Nephron (organoid): ENCODE data around the gene SNX12.

Source experiments
- H3K27ac Mint-ChIP-seq, 3 experiments: 2 replicates each; pipeline ENCODE4 v1.8.0; 2020; ENCODE audit warnings: mixed read lengths in 3 of 3, mild to moderate bottlenecking in 2 of 3, moderate library complexity in 1 of 3
- H3K27me3 Mint-ChIP-seq: 2 replicates; pipeline ENCODE4 v1.8.0; 2021; ENCODE audit warnings: low read depth, mild to moderate bottlenecking, moderate library complexity, mixed read lengths
- H3K36me3 Mint-ChIP-seq: 2 replicates; pipeline ENCODE4 v1.8.0; 2020; ENCODE audit warnings: low read depth, mixed read lengths
- H3K4me1 Mint-ChIP-seq: 2 replicates; pipeline ENCODE4 v1.8.0; 2020; ENCODE audit warnings: mixed read lengths
- H3K4me3 Mint-ChIP-seq, 3 experiments: 2 replicates each; pipeline ENCODE4 v1.8.0; 2020; ENCODE audit warnings: mild to moderate bottlenecking in 3 of 3, mixed read lengths in 3 of 3, moderate library complexity in 2 of 3
- H3K9me3 Mint-ChIP-seq: 2 replicates; pipeline ENCODE4 v1.8.0; 2020; ENCODE audit warnings: mixed read lengths
- CTCF ChIP-seq, 3 experiments: fragments of 200-600 bp; sonication (generic); IDR thresholded peaks; one replicate each; pipeline ENCODE4 v1.5.0; 2021; ENCODE audit warnings: antibody characterized with exemption in 3 of 3; ENCODE audit not compliant: unreplicated experiment in 3 of 3

The SNX12 gene

GRCh38 chrX:71102292-71102691 is 34.2 kb upstream of the SNX12 start:
- peaks cover 7% of the 10 kb centered on the region for H3K9me3 Mint-ChIP-seq

GRCh38 chrX:71100581-71101505 is 32.7 kb upstream of the SNX12 start:
- Mint-ChIP-seq H3K4me1 (peaks cover 52% of the 10 kb centered on the region), H3K27ac (peak overlapping the region in 2 of 3 experiments; percentile 45 to 52), H3K4me3 (no peak overlapping the region), H3K27me3 (peaks cover 5% of the 10 kb centered on the region), H3K9me3 (peaks cover 5% of the 10 kb centered on the region), H3K36me3 (no peaks in the 10 kb centered on the region)
- TF ChIP-seq CTCF (IDR thresholded peaks at IDR 0.05; ENCODE audit: unreplicated experiment in 3 of 3): no peak

More at GRCh38 chrX:71102292-71102691, 34.2 kb upstream of the SNX12 start:
- TF ChIP-seq CTCF (IDR thresholded peaks at IDR 0.05; ENCODE audit: unreplicated experiment in 3 of 3): no peak
- H3K4me3 Mint-ChIP-seq: peak overlapping the region in 1 of 3 experiments; percentile 46
- H3K36me3 Mint-ChIP-seq: no peaks in the 10 kb centered on the region
- peak overlapping the region; percentile 87 to 91 (median 90) for H3K27ac Mint-ChIP-seq
- H3K4me1 Mint-ChIP-seq: peaks cover 59% of the 10 kb centered on the region
- no peaks in the 10 kb centered on the region for H3K27me3 Mint-ChIP-seq

- H3K4me3 Mint-ChIP-seq: peak overlapping the region in 2 of 3 experiments; percentile 21 to 96
- H3K27ac Mint-ChIP-seq: peak overlapping the region in 2 of 3 experiments; percentile 37 to 65
- H3K9me3 Mint-ChIP-seq: peaks cover 5% of the 10 kb centered on the region
- no peak for TF ChIP-seq CTCF (IDR thresholded peaks at IDR 0.05; ENCODE audit: unreplicated experiment in 3 of 3)
- peaks cover 52% of the 10 kb centered on the region for H3K4me1 Mint-ChIP-seq
- no peaks in the 10 kb centered on the region for H3K36me3 Mint-ChIP-seq
- peaks cover 5% of the 10 kb centered on the region for H3K27me3 Mint-ChIP-seq
Observed at GRCh38 chrX:71099736-71100135, 31.6 kb upstream of the SNX12 start.

GRCh38 chrX:71098951-71099506 is 30.9 kb upstream of the SNX12 start:
- Mint-ChIP-seq H3K4me1 (peaks cover 45% of the 10 kb centered on the region), H3K36me3 (no peaks in the 10 kb centered on the region), H3K27me3 (peaks cover 5% of the 10 kb centered on the region), H3K9me3 (peaks cover 6% of the 10 kb centered on the region), H3K4me3 (peak overlapping the region; percentile 21 to 96 (median 46)), H3K27ac (peak overlapping the region in 2 of 3 experiments; percentile 37 to 38)
- no peak for TF ChIP-seq CTCF (IDR thresholded peaks at IDR 0.05; ENCODE audit: unreplicated experiment in 3 of 3)

GRCh38 chrX:71098302-71098701 is 30.2 kb upstream of the SNX12 start:
- peak; percentile 24 to 40 (median 29) for TF ChIP-seq CTCF (IDR thresholded peaks at IDR 0.05; ENCODE audit: unreplicated experiment in 3 of 3)
- peaks cover 38% of the 10 kb centered on the region for H3K4me1 Mint-ChIP-seq
- peak overlapping the region in 2 of 3 experiments; percentile 37 to 60 for H3K27ac Mint-ChIP-seq
- peaks cover 5% of the 10 kb centered on the region for H3K27me3 Mint-ChIP-seq
- peak overlapping the region; percentile 46 to 97 (median 96) for H3K4me3 Mint-ChIP-seq
- peaks cover 6% of the 10 kb centered on the region for H3K9me3 Mint-ChIP-seq
- H3K36me3 Mint-ChIP-seq: no peaks in the 10 kb centered on the region
